Measurements from ENCODE around the gene CDK2.
A peak's percentile ranks its signal among the peaks of the same experiment; 100 is the strongest.

CDK2 gene

DNA sequence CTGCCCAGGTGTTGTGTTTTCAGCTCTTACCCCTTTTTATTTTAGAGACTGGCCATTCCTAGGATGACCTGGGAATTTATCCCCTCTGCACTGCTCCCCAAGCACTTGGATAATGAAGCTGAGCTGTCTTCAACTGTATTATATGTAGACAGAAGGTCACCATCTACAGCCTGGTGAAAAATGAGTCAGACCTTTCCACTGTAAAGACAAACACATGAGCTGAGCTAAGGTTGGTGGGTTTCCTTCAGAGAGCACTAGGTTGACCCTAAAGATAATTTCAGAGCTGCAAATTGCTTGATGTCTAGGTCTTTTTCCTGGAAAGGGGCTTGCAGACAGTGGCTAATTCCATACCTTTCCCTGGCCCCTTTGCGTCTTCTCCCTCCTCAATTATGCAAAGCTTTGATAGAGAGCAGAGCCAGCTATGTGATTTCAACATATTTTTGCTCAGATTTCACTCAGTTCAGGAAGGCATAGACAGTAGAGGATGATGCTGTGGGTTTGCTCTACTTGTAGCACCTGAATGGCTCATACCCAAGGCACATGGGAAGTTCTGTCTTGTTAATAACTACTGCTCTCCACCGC lies 45.0 kb downstream of the CDK2 start:
- DNase-seq (ENCODE audit: low spot score), result no peak

GRCh38 chr12:56013482-56013881 lies 46.9 kb downstream of the CDK2 start:
- no peak for DNase-seq (ENCODE audit: low spot score)

DNA sequence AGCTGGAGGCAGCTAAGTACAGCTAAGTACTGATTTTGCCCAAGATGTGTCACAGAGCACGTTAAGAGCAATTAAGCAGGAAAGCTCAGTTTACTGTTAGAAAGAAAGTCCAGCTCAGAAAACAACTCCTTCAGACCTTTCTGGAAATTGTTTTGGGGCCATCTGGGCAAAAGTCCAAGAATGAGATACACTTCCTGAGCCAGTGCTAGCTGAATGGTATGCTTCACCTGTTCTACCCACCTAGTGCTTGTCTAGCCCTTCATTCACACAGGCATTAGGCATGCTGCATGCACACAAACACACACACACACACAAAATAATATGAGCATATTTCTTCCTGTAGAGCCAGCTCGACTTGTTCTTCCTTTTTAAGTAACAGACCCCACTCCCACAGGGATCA lies 47.6 kb downstream of the CDK2 start:
- no peak for DNase-seq (ENCODE audit: low spot score)

DNA sequence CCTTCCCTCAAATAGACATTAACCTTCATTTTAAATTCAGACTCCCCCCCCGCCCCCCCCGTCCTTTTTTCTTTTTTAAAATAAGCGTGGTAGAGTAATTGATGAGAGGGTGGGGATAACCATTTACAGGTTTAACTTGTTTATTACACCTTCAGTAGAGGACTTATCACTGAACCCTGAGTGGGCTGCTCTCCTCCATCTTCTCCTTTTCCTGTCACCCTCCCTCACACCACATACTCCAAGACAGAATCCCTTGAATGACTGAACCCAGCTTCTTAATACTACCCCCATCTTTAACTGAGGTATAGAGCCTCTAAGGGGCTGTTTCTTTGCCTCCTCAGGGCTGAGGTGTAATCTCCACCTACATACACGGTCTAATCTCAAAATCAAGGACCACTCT lies 50.6 kb downstream of the CDK2 start:
- DNase-seq (ENCODE audit: low spot score), result no peak

- DNase-seq (ENCODE audit: low spot score), result no peak
Observed at GRCh38 chr12:56018356-56018755, 51.7 kb downstream of the CDK2 start.

- peak; percentile 43 for DNase-seq (ENCODE audit: low spot score)
Observed at GRCh38 chr12:56020423-56021184, 54.0 kb downstream of the CDK2 start, which contains the start of gene IKZF4. Gene IKZF4 (plus strand): TSS chr12:56021043. CDS start chr12:56021494, 451 bp downstream.

- no peak for DNase-seq (ENCODE audit: low spot score)
Observed at GRCh38 chr12:56021889-56022497, 55.4 kb downstream of the CDK2 start.
